Measurements from ENCODE around the gene FKBP11.
"Not testable (repeated sequence)": the region's sequence is repeated elsewhere in the genome, so short reads cannot be mapped to it uniquely, and the experiment has no call there.

The FKBP11 gene

GRCh38 chr12:48910196-48910595, 15.1 kb downstream of the FKBP11 start:
- no peak for DNase-seq (ENCODE audit: low read depth in 2 of 2)

- not testable (repeated sequence) for DNase-seq (ENCODE audit: low read depth in 2 of 2)
Observed at GRCh38 chr12:48909698-48910097, 15.6 kb downstream of the FKBP11 start.

- DNase-seq (ENCODE audit: low read depth in 2 of 2): no peak
Observed at GRCh38 chr12:48907245-48907644, 18.0 kb downstream of the FKBP11 start.

- peak; percentile 73 to 80 for DNase-seq (ENCODE audit: low read depth in 2 of 2)
Observed at GRCh38 chr12:48903982-48904411, 21.3 kb downstream of the FKBP11 start.

GRCh38 chr12:48903363-48903981, 21.8 kb downstream of the FKBP11 start:
- no peak for DNase-seq (ENCODE audit: low read depth in 2 of 2)

- no peak for DNase-seq (ENCODE audit: low read depth in 2 of 2)
Observed at GRCh38 chr12:48901278-48901677, 24.0 kb downstream of the FKBP11 start.

- DNase-seq (ENCODE audit: low read depth in 2 of 2): no peak
Observed at GRCh38 chr12:48899651-48900050, 25.6 kb downstream of the FKBP11 start.

- no peak for DNase-seq (ENCODE audit: low read depth in 2 of 2)
Observed at GRCh38 chr12:48894271-48894670, 31.0 kb downstream of the FKBP11 start.

GRCh38 chr12:48890657-48891418, 34.5 kb downstream of the FKBP11 start:
- DNase-seq (ENCODE audit: low read depth in 2 of 2): peak; percentile 60 to 69

GRCh38 chr12:48889679-48890078, 35.6 kb downstream of the FKBP11 start:
- no peak for DNase-seq (ENCODE audit: low read depth in 2 of 2)

- DNase-seq (ENCODE audit: low read depth in 2 of 2): no peak
Observed at GRCh38 chr12:48883305-48884161, 41.8 kb downstream of the FKBP11 start.

GRCh38 chr12:48882972-48883304, 42.4 kb downstream of the FKBP11 start:
- no peak for DNase-seq (ENCODE audit: low read depth in 2 of 2)

GRCh38 chr12:48882315-48882687, 43.0 kb downstream of the FKBP11 start:
- DNase-seq (ENCODE audit: low read depth in 2 of 2): no peak

- DNase-seq (ENCODE audit: low read depth in 2 of 2): no peak
Observed at GRCh38 chr12:48881686-48882314, 43.5 kb downstream of the FKBP11 start.

GRCh38 chr12:48880647-48881046, 44.6 kb downstream of the FKBP11 start:
- no peak for DNase-seq (ENCODE audit: low read depth in 2 of 2)

- no peak for DNase-seq (ENCODE audit: low read depth in 2 of 2)
Observed at GRCh38 chr12:48878548-48878947, 46.7 kb downstream of the FKBP11 start.

GRCh38 chr12:48875944-48876515, 49.3 kb downstream of the FKBP11 start:
- DNase-seq (ENCODE audit: low read depth in 2 of 2): no peak

GRCh38 chr12:48873534-48873933, 51.8 kb downstream of the FKBP11 start:
- DNase-seq (ENCODE audit: low read depth in 2 of 2): not testable (repeated sequence)

GRCh38 chr12:48873096-48873495, 52.2 kb downstream of the FKBP11 start:
- no peak for DNase-seq (ENCODE audit: low read depth in 2 of 2)
